GM23338 (cell line): ENCODE measurements around the gene NSF.
"Not testable (repeated sequence)": the region's sequence is repeated elsewhere in the genome, so short reads cannot be mapped to it uniquely, and the experiment has no call there.

Experiments used
- CREB1 ChIP-seq: fragments of 250-450 bp; sonication (Bioruptor Pico); IDR thresholded peaks from 2 replicates; pipeline ENCODE4 v1.5.0; 2020; ENCODE audit warnings: low read depth, mild to moderate bottlenecking, moderate library complexity
- EZH2 ChIP-seq: fragments of 200-600 bp; sonication (generic); IDR thresholded peaks from one replicate; pipeline ENCODE4 v1.8.0; 2017; ENCODE audit warnings: antibody characterized with exemption, mild to moderate bottlenecking, low read depth; ENCODE audit not compliant: unreplicated experiment
- EZH2phosphoT487 ChIP-seq: fragments of 200-600 bp; sonication (generic); IDR thresholded peaks from one replicate; pipeline ENCODE4 v1.8.1; 2018; ENCODE audit warnings: antibody characterized with exemption; ENCODE audit not compliant: unreplicated experiment
- POLR2AphosphoS5 ChIP-seq: IDR thresholded peaks from 2 replicates; pipeline ENCODE4 v1.6.1; 2016; ENCODE audit warnings: antibody characterized with exemption, low read depth
- TF ChIP-seq, protein P1 (sequence below), 2 experiments: fragments of 200-600 bp in 1 of 2; sonication (generic) in 1 of 2; conservative IDR thresholded peaks; 2 replicates each; pipeline versions ENCODE4 v1.5.1 to v1.6.1; 2016 to 2017; ENCODE audit warnings: antibody characterized with exemption in 2 of 2, low read depth in 2 of 2, mild to moderate bottlenecking in 2 of 2, moderate library complexity in 1 of 2
- TF ChIP-seq, protein P2 (sequence below): fragments of 250-450 bp; sonication (Bioruptor Pico); IDR thresholded peaks from 2 replicates; pipeline ENCODE4 v1.5.0; 2020; ENCODE audit warnings: mild to moderate bottlenecking, moderate library complexity
- TF ChIP-seq, protein P3 (sequence below): IDR thresholded peaks from one replicate; pipeline ENCODE4 v1.6.1; 2018; ENCODE audit warnings: antibody characterized with exemption; ENCODE audit not compliant: unreplicated experiment

DNA sequence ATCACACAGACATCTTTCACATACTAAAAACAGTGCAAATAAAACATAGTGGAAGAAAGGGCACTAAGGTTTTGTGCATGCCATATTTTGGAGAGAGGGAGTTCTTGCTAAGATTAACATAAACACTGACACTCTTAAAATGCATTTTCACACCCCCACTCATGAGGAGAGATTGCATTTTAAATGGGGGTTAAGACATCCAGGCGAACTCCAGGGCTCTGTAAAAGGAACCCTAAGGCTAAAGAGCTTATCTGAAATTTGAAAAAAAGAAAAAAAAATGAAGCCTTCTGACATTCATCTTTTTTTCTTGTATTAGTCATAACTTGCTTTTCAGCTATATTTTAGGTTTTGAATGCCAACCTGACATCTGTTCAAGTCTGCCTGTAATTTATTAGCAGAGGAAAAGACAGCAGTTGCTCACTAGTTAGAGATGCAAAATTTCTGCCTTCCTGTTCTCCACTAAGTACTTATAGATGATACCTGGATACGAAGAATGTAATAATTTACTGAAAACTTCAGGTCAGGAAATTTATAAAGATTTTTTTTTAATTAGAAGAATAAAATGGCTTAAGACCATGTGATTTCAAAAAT, 57.3 kb downstream of the NSF start:
- TF ChIP-seq POLR2AphosphoS5; EZH2; EZH2phosphoT487; CREB1 (CRISPR knock-in tag): not testable (repeated sequence)
- TF ChIP-seq, protein P1, sequence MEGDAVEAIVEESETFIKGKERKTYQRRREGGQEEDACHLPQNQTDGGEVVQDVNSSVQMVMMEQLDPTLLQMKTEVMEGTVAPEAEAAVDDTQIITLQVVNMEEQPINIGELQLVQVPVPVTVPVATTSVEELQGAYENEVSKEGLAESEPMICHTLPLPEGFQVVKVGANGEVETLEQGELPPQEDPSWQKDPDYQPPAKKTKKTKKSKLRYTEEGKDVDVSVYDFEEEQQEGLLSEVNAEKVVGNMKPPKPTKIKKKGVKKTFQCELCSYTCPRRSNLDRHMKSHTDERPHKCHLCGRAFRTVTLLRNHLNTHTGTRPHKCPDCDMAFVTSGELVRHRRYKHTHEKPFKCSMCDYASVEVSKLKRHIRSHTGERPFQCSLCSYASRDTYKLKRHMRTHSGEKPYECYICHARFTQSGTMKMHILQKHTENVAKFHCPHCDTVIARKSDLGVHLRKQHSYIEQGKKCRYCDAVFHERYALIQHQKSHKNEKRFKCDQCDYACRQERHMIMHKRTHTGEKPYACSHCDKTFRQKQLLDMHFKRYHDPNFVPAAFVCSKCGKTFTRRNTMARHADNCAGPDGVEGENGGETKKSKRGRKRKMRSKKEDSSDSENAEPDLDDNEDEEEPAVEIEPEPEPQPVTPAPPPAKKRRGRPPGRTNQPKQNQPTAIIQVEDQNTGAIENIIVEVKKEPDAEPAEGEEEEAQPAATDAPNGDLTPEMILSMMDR (conservative IDR thresholded peaks at IDR 0.05; ENCODE audit: low read depth in 2 of 2), result not testable (repeated sequence)
- TF ChIP-seq, protein P2, sequence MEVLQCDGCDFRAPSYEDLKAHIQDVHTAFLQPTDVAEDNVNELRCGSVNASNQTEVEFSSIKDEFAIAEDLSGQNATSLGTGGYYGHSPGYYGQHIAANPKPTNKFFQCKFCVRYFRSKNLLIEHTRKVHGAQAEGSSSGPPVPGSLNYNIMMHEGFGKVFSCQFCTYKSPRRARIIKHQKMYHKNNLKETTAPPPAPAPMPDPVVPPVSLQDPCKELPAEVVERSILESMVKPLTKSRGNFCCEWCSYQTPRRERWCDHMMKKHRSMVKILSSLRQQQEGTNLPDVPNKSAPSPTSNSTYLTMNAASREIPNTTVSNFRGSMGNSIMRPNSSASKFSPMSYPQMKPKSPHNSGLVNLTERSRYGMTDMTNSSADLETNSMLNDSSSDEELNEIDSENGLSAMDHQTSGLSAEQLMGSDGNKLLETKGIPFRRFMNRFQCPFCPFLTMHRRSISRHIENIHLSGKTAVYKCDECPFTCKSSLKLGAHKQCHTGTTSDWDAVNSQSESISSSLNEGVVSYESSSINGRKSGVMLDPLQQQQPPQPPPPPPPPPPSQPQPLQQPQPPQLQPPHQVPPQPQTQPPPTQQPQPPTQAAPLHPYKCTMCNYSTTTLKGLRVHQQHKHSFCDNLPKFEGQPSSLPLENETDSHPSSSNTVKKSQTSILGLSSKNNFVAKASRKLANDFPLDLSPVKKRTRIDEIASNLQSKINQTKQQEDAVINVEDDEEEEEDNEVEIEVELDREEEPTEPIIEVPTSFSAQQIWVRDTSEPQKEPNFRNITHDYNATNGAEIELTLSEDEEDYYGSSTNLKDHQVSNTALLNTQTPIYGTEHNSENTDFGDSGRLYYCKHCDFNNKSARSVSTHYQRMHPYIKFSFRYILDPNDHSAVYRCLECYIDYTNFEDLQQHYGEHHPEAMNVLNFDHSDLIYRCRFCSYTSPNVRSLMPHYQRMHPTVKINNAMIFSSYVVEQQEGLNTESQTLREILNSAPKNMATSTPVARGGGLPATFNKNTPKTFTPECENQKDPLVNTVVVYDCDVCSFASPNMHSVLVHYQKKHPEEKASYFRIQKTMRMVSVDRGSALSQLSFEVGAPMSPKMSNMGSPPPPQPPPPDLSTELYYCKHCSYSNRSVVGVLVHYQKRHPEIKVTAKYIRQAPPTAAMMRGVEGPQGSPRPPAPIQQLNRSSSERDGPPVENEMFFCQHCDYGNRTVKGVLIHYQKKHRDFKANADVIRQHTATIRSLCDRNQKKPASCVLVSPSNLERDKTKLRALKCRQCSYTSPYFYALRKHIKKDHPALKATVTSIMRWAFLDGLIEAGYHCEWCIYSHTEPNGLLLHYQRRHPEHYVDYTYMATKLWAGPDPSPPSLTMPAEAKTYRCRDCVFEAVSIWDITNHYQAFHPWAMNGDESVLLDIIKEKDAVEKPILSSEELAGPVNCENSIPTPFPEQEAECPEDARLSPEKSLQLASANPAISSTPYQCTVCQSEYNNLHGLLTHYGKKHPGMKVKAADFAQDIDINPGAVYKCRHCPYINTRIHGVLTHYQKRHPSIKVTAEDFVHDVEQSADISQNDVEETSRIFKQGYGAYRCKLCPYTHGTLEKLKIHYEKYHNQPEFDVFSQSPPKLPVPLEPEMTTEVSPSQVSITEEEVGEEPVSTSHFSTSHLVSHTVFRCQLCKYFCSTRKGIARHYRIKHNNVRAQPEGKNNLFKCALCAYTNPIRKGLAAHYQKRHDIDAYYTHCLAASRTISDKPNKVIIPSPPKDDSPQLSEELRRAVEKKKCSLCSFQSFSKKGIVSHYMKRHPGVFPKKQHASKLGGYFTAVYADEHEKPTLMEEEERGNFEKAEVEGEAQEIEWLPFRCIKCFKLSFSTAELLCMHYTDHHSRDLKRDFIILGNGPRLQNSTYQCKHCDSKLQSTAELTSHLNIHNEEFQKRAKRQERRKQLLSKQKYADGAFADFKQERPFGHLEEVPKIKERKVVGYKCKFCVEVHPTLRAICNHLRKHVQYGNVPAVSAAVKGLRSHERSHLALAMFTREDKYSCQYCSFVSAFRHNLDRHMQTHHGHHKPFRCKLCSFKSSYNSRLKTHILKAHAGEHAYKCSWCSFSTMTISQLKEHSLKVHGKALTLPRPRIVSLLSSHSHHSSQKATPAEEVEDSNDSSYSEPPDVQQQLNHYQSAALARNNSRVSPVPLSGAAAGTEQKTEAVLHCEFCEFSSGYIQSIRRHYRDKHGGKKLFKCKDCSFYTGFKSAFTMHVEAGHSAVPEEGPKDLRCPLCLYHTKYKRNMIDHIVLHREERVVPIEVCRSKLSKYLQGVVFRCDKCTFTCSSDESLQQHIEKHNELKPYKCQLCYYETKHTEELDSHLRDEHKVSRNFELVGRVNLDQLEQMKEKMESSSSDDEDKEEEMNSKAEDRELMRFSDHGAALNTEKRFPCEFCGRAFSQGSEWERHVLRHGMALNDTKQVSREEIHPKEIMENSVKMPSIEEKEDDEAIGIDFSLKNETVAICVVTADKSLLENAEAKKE (CRISPR knock-in tag), result not testable (repeated sequence)
- TF ChIP-seq, protein P3, sequence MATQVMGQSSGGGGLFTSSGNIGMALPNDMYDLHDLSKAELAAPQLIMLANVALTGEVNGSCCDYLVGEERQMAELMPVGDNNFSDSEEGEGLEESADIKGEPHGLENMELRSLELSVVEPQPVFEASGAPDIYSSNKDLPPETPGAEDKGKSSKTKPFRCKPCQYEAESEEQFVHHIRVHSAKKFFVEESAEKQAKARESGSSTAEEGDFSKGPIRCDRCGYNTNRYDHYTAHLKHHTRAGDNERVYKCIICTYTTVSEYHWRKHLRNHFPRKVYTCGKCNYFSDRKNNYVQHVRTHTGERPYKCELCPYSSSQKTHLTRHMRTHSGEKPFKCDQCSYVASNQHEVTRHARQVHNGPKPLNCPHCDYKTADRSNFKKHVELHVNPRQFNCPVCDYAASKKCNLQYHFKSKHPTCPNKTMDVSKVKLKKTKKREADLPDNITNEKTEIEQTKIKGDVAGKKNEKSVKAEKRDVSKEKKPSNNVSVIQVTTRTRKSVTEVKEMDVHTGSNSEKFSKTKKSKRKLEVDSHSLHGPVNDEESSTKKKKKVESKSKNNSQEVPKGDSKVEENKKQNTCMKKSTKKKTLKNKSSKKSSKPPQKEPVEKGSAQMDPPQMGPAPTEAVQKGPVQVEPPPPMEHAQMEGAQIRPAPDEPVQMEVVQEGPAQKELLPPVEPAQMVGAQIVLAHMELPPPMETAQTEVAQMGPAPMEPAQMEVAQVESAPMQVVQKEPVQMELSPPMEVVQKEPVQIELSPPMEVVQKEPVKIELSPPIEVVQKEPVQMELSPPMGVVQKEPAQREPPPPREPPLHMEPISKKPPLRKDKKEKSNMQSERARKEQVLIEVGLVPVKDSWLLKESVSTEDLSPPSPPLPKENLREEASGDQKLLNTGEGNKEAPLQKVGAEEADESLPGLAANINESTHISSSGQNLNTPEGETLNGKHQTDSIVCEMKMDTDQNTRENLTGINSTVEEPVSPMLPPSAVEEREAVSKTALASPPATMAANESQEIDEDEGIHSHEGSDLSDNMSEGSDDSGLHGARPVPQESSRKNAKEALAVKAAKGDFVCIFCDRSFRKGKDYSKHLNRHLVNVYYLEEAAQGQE, result not testable (repeated sequence)
